Kidney (tissue), 14 donors: ENCODE data around the gene TBC1D23. TPM values are rescaled to one million over a fixed set of nuclear protein-coding genes. Genes with fewer than 3 reads are reported as not detected.
"Not testable (repeated sequence)": the region's sequence is repeated elsewhere in the genome, so short reads cannot be mapped to it uniquely, and the experiment has no call there.

Source experiments
- DNase-seq, 5 donors: peaks; one replicate each; pipeline ENCODE4 v3.0.0-alpha.2; 2013 to 2020
- FAIRE-seq: peaks from 2 replicates; lab custom pipeline; 2012; peaks lifted over from hg19 to GRCh38; lab: Jason Lieb, UNC
- H3K27ac ChIP-seq, 2 donors: one replicate each; pipeline ENCODE4 v1.7.0; 2013; ENCODE audit warnings: low read depth in 2 of 2, low read length in 2 of 2, inconsistent platforms in 1 of 2
- H3K27me3 ChIP-seq: one replicate; pipeline ENCODE4 v1.7.1; 2013; ENCODE audit warnings: low read length, inconsistent platforms; ENCODE audit not compliant: control insufficient read depth, insufficient read depth
- H3K36me3 ChIP-seq, 3 donors: one replicate each; pipeline versions ENCODE4 v1.7.0 to v1.7.1; 2013; ENCODE audit warnings: low read length in 3 of 3, control low read depth in 1 of 3, inconsistent platforms in 1 of 3; ENCODE audit not compliant: insufficient read depth in 3 of 3, control insufficient read depth in 2 of 3
- H3K4me1 ChIP-seq, 3 donors: one replicate each; pipeline versions ENCODE4 v1.7.0 to v1.7.1; 2013; ENCODE audit warnings: low read length in 3 of 3, inconsistent platforms in 1 of 3, low read depth in 1 of 3; ENCODE audit not compliant: control insufficient read depth in 2 of 3, insufficient read depth in 2 of 3
- H3K4me3 ChIP-seq, 3 donors: one replicate each; pipeline versions ENCODE4 v1.7.0 to v1.8.1; 2013; ENCODE audit warnings: low read length in 3 of 3, control low read depth in 1 of 3, inconsistent platforms in 1 of 3
- H3K9ac ChIP-seq, 3 donors: one replicate each; pipeline versions ENCODE4 v1.7.0 to v1.7.1; 2013; ENCODE audit warnings: low read length in 3 of 3, control low read depth in 1 of 3, inconsistent platforms in 1 of 3
- H3K9me3 ChIP-seq, 3 donors: one replicate each; pipeline versions ENCODE4 v1.7.0 to v1.7.1; 2013; ENCODE audit warnings: low read length in 3 of 3, control low read depth in 1 of 3, inconsistent platforms in 1 of 3; ENCODE audit not compliant: control insufficient read depth in 2 of 3, insufficient read depth in 1 of 3
- CTCF ChIP-seq: IDR thresholded peaks from 3 replicates; pipeline ENCODE4 v1.5.1; 2012; ENCODE audit warnings: mild to moderate bottlenecking, moderate library complexity, borderline replicate concordance; ENCODE audit not compliant: insufficient read depth; ENCODE audit errors: extremely low read depth
- intact Hi-C: fragments of 100-400 bp; cut with DNase I; formaldehyde crosslinking; loops from one replicate; pipeline ENCODE4 v1.11.1; 2022
- polyA plus RNA-seq: library from polyadenylated mRNA; stranded (reverse); fragments of 350-450 nt; fragmentation: Illumina TruSeq; extraction: RNeasy Lipid Tissue Mini Kit (QIAGEN cat#74804); gene quantifications from one replicate; pipeline ENCODE4 v1.2.3, GENCODE V29; 2014; ENCODE audit warnings: low read depth, low replicate concordance; ENCODE audit not compliant: insufficient read depth
- total RNA-seq: library from RNA; stranded (reverse); fragmentation: NEBNext Ultra II Directional; extraction: Animal tissue kit (Norgen Biotek cat#: 25700); gene quantifications from one replicate; pipeline ENCODE4 v1.2.1, GENCODE V29; 2021
- donor health status: control.
- donor health status: control.
- donor health status: control.
- donor health status: control.
- donor health status: control.
- donor health status: DM: yes; HTN: yes; CAD: no.
- donor health status: Normal renal cell carcinoma (clear cell type).

Gene TBC1D23
- total and polyA plus RNA-seq, 2 donors from 2014 or later, result 18.0 to 46.9 TPM

- Histone ChIP-seq H3K9me3 (no peaks in the 10 kb centered on the region), H3K36me3 (no peaks in the 10 kb centered on the region), H3K9ac (no peak overlapping the region), H3K4me1 (peaks cover 6 to 13% (median 10%) of the 10 kb centered on the region in 3 donors), H3K27me3 (no peaks in the 10 kb centered on the region), H3K27ac (no peak overlapping the region), H3K4me3 (no peak overlapping the region)
- FAIRE-seq (no peak), DNase-seq (no peak)
- TF ChIP-seq CTCF, result no peak
- intact Hi-C loops, result loop anchor here (5.0 to 10.0 kb wide), 2 partner anchors 183 to 420 kb away; no protein-coding TSS in a partner anchor
These were observed 3.2 kb upstream of the TBC1D23 start for GRCh38 chr3:100257586-100257985.

- Histone ChIP-seq H3K9ac (peak overlapping the region; percentile 78 to 98 (median 80)), H3K4me1 (peaks cover 6 to 13% (median 10%) of the 10 kb centered on the region in 3 donors), H3K36me3 (no peaks in the 10 kb centered on the region), H3K9me3 (no peaks in the 10 kb centered on the region), H3K4me3 (peak overlapping the region; percentile 87 to 97 (median 94)), H3K27ac (peak overlapping the region; percentile 86 to 93), H3K27me3 (no peaks in the 10 kb centered on the region)
- FAIRE-seq, result no peak
- peak; percentile 11 for TF ChIP-seq CTCF
- peak; percentile 19 to 84 (median 71) for DNase-seq
- intact Hi-C loops, result no loop called here
These were observed 609 bp upstream of the TBC1D23 start for GRCh38 chr3:100260081-100260684.

GRCh38 chr3:100261485-100261903, 702 bp downstream of the TBC1D23 start:
- intact Hi-C loops, result no loop called here
- H3K36me3 ChIP-seq, result no peaks in the 10 kb centered on the region
- peaks cover 6 to 13% (median 10%) of the 10 kb centered on the region in 3 donors for H3K4me1 ChIP-seq
- no peak for DNase-seq
- TF ChIP-seq CTCF, result no peak
- no peaks in the 10 kb centered on the region for H3K9me3 ChIP-seq
- peak overlapping the region; percentile 80 to 98 (median 98) for H3K9ac ChIP-seq
- peak overlapping the region; percentile 94 to 97 (median 95) for H3K4me3 ChIP-seq
- H3K27ac ChIP-seq, result peak overlapping the region; percentile 94 to 96
- no peak for FAIRE-seq
- H3K27me3 ChIP-seq, result no peaks in the 10 kb centered on the region

GRCh38 chr3:100262925-100263324, 2.1 kb downstream of the TBC1D23 start:
- intact Hi-C loops, H3K9ac ChIP-seq, DNase-seq, FAIRE-seq, H3K27ac ChIP-seq, H3K9me3 ChIP-seq, H3K4me3 ChIP-seq, H3K36me3 ChIP-seq, H3K27me3 ChIP-seq: not testable (repeated sequence)
- H3K4me1 ChIP-seq, result peaks cover 6 to 13% (median 10%) of the 10 kb centered on the region in 3 donors
